VCaP (cell line): ENCODE results near the gene EPN3.

Experiments used
- H3K27ac ChIP-seq: fragments of 450-650 bp; 2 replicates; pipeline ENCODE4 v1.5.1; 2017
- CTCF ChIP-seq: fragments of 450-650 bp; conservative IDR thresholded peaks from 2 replicates; pipeline ENCODE4 v1.5.1; 2017; ENCODE audit warnings: mild to moderate bottlenecking, moderate library complexity

The EPN3 gene

GRCh38 chr17:50551433-50551815, 18.9 kb downstream of the EPN3 start:
- peak overlapping the region; percentile 94; the same call in 1 of the 2 replicates for H3K27ac ChIP-seq

GRCh38 chr17:50551884-50552283, 19.3 kb downstream of the EPN3 start:
- H3K27ac ChIP-seq = peak overlapping the region; percentile 94; the same call in 1 of the 2 replicates

More at GRCh38 chr17:50551433-50551815, 18.9 kb downstream of the EPN3 start:
- TF ChIP-seq CTCF = no peak

DNA sequence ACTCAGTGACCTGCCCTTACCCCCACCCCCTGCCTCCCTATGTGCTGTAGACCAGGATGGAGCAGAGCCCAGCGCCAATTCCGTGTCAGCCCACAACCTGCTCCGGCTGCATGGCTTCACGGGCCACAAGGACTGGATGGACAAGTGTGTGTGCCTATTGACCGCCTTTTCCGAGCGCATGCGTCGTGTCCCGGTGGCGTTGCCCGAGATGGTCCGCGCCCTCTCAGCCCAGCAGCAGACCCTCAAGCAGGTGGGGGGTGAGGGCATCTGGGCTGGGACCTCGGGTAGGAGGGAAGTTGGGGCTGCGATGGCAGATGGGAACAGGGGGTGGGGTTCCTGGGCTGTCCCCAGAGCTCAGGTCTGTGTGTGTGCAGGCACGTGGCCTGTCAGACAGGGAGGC, 21.7 kb downstream of the EPN3 start:
- peak overlapping the region; percentile 10; the same call in 1 of the 2 replicates for H3K27ac ChIP-seq
- no peak for TF ChIP-seq CTCF

More at GRCh38 chr17:50551884-50552283, 19.3 kb downstream of the EPN3 start:
- no peak for TF ChIP-seq CTCF

GRCh38 chr17:50556803-50557202, 24.3 kb downstream of the EPN3 start:
- peak overlapping the region; percentile 34 for H3K27ac ChIP-seq
- no peak for TF ChIP-seq CTCF

- TF ChIP-seq CTCF = no peak
- H3K27ac ChIP-seq = peak overlapping the region; percentile 34; the same call in 1 of the 2 replicates
Measured at GRCh38 chr17:50557630-50558029, 25.1 kb downstream of the EPN3 start.

GRCh38 chr17:50558091-50558490, 25.6 kb downstream of the EPN3 start:
- no peak for TF ChIP-seq CTCF
- no peak overlapping the region for H3K27ac ChIP-seq

GRCh38 chr17:50558581-50558940, 26.0 kb downstream of the EPN3 start:
- no peak overlapping the region for H3K27ac ChIP-seq
- TF ChIP-seq CTCF = no peak
